ELF-1 (cell line): ENCODE results near the gene MGAT4D.
"Not testable (repeated sequence)": the region's sequence is repeated elsewhere in the genome, so short reads cannot be mapped to it uniquely, and the experiment has no call there.

Experiments
- DNase-seq: peaks from one replicate; pipeline ENCODE4 v3.0.0-alpha.2; 2016; ENCODE audit warnings: low read depth, low spot score

The MGAT4D gene

GRCh38 chr4:140497747-140498636 is at the start of gene MGAT4D:
Gene MGAT4D, minus strand, starts transcription at chr4:140498293. Its CDS starts 71 bp downstream, at chr4:140498222.
- DNase-seq, result peak; percentile 60

DNA sequence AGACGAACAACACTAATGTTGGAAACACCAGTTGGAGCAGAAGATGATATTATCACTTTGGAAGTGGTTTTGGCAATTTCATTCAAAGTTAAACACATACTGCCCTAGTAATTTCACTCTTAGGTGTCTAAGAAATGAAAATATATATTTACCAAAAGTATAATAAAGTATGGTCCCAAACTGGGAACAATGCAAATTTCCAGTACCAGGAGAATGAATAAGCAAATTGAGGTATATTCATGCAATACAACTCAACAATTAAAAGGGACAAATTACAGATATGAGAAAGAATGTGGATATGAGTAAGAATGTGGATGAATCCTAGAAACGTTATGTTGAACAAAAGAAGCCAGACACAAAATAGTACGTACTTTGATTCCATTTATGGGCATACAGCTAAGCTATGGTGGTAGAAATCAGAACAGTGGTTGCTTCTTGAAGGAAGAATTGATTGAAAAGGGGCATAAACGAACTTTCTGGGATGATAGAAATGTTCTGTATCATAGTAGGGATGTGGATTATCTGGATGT is 35.9 kb upstream of the MGAT4D start:
- DNase-seq, result no peak

GRCh38 chr4:140529434-140529833 is 31.3 kb upstream of the MGAT4D start:
- no peak for DNase-seq

GRCh38 chr4:140523857-140524742 is 26.0 kb upstream of the MGAT4D start, which contains the start of gene ELMOD2:
Gene ELMOD2, plus strand, starts transcription at chr4:140524168. Its CDS starts 1,261 bp downstream, at chr4:140525429.
- peak; percentile 99 for DNase-seq

DNA sequence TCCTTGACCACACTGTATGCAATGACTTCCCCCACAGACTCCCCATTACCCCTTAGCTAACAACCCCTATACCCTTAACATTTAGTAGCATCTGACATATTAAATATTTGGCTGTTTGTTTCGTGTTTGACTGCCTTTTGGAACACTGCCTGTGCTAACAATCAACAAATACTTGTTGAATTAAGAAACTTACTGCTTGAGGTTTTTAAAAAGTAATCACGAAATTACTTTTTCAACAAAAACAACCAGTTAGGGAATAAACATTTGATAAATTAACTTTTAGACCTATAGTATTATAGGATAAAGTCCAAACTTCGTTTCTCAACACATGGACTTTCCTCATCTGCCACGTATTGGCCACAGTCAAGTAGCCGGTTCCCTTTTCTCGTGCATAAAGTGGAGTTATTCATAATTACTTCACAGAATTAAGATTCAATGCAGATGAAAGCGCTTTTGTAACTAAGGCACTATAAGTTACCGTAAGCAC is 25.3 kb upstream of the MGAT4D start:
- DNase-seq, result no peak

- DNase-seq, result no peak
These were observed 17.3 kb upstream of the MGAT4D start for GRCh38 chr4:140515423-140515822.

- not testable (repeated sequence) for DNase-seq
These were observed 15.7 kb upstream of the MGAT4D start for GRCh38 chr4:140513765-140514164.

DNA sequence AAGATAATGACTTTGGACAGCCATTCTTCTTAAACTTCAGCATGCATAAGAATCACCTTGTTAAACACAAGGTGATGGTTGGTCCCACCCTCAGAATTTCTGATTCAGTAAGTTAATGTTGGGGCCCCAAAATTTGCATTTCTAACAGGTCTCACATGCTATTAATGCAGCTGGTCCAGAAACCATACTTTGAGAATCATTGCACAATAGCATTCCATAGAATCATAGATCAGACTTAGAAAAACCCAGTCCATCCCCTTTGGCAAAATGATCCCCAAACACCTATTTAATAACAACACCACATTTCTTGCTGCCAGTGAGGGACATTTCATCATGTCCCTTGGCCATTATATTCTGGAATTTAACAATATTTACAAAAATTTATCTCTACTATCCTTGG is 6.2 kb upstream of the MGAT4D start:
- DNase-seq, result no peak

DNA sequence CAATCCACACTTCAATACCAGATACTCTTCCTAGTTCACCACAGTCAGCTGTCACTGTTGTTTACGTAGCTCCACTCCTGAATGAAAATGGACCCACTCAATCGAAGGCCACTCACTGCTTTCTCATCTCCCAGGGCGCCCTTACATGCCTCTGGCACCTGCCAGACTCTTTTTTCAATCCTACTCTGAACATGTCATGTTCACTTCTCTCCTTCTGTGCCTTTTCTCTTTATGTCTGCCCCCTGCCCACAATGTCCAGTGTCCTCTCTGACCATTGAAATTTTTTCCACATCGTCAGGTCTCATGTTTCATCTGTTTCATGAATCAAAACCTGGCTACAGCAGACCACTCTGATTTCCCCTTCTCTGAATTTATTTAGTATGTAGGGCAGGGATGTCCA is 1.3 kb upstream of the MGAT4D start:
- no peak for DNase-seq

DNA sequence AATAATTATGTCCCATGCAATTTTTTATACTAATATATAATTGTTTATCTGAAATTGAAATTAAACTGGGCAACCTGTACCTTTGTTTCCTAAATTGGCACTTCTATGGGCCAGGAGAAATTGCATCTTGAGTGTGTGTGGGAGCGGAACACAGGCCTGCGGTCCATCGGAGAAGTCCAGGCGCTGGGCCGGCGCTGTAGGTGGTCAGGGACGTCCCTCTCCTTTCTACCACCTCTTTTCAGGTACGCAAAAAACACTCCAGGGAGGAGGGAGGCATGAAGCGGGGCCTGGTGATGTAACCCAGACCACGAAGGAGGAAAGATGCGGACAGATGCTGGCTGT is 717 bp downstream of the MGAT4D start:
- peak; percentile 36 for DNase-seq

DNA sequence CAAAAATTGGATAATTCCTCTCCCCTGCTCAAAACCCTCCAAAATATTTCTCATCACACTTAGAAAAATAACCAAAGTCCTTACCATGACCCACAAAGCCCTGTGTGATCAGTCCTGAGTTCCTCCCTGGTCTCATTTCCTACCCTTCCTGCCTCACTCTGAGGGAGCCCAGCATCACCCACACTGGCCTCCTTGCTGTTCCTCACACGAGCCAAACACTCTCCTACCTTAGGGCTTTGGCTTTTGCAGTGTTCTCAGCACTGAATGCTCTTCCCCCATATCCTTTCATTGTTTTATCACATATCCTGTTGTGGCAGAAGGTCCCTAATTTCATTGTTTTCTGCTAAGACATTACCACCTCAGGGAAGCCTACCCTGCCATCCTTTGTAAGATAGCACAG is 12.2 kb downstream of the MGAT4D start:
- DNase-seq, result no peak

DNA sequence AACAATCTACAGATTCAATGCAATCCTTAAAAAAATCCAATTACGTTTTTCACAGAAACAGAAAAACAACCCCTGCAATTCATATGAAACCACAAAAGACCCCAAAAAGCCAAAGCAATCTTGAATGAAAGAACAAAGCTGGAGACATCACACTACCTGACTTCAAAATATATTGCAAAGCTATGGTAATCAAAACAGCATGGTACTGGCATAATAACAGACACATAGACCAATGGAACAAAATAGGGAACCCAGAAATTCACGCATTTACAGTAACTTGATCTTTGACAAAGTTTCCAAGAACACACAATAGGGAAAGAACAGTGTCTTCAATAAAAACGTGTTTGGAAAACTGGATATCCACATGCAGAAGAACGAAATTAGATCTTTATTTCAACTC is 14.6 kb downstream of the MGAT4D start:
- DNase-seq, result no peak

GRCh38 chr4:140472156-140472555 is 25.9 kb downstream of the MGAT4D start:
- no peak for DNase-seq

DNA sequence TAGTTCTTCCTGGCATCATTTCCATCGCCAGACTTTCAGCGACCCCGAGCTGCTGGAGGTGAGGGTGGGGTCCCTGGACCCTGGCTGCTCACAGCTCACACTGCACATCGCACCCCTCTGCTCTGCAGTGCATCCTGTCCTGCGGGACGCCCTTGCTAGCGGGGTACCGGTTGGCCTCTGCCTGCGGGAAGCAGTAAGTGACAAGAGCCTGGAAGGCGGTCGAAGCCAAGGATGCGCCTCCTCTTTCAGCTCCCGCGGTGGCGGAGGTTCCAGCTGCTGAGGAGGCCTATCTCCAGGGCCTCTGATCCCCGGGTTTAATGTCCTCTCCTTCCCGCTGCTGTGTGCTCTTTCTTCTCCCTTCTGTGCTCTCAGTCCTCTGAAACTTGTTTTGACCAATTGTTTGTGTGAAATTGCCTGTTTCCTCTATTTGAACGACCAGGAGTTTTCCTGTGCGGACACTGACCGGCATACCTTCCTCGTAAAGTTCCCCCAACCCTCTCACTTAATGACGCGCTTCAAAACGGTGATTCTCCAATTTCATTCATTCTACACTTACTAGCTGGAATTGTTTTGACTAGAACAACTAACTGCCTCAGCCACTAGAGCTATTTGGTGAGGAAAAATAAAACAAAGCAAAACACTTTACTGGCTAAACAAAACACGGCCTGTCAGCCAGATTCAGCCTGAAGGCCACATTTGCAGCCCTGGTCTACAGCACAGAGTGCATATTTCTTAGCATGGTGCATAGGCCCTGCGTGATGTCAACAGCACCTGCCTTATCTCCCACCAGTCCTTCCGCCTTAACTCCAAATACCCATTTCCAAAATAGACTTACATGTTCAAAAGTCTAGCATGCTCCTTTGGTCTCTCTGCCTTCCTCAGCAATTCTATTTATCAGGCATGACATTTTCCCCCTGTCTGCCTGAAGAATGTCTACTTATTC is 28.0 kb downstream of the MGAT4D start:
- DNase-seq, result no peak

GRCh38 chr4:140466146-140466545 is 31.9 kb downstream of the MGAT4D start:
- DNase-seq, result no peak

DNA sequence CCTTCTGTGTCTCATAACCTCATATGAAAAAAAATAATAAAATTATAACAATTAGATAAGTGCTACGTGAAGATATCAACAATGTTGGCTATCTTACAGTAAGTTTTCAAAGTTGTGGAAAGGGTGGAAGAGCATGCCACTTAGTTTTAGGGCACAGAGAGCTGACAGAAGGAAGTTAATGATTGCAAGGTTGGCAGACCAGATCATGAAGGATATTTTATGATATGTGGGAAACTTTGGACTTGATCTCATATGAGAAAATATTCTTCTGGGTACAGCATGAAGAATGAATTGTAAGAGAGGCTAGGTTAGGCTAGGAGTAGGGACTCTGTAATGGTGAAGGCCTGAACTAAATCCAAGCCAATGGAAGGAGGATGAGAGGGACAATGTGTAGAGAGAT is 34.5 kb downstream of the MGAT4D start:
- no peak for DNase-seq

DNA sequence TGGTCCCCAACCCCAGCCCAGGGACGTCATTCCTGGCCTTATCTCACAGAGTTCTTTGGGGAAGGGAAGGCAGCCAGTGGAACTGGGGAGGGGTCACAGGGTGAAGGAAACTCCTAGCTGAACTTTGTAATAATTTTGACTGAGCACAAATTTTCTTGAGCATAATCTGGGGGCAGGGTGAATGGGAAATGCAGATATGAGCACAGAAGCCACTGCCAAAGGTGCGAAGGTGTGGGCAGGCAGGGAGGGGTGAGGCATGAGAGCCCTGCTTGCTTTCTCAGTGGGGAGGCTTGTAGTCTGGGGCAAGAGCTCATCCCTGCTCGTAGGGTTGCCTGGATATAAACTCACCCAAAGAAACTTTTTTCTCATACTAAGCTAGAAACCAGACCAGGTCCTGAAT is 34.9 kb downstream of the MGAT4D start:
- no peak for DNase-seq

DNA sequence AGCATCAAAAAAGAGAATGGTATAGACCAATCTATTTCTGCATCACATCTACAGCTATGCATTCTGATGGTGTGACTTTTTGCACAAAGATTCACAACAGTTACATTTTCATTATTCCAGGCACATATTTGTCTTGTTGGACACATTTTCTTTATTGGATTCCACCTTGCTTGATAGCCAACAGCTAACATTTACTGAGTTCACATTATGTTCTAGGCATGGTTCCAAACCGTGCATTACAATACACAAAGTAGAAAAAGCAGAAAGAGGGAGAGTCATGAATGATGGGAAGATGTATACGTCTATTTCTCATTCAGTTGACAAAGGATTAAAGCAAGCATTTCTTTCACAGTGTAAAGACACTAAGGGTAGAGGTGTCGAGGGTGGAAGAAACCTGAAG is 47.7 kb downstream of the MGAT4D start:
- DNase-seq, result no peak

GRCh38 chr4:140448830-140449229 is 49.3 kb downstream of the MGAT4D start:
- DNase-seq, result no peak

- no peak for DNase-seq
These were observed 49.9 kb downstream of the MGAT4D start for GRCh38 chr4:140448162-140448561.

GRCh38 chr4:140444347-140444746 is 53.7 kb downstream of the MGAT4D start:
- not testable (repeated sequence) for DNase-seq
